Dedifferentiated amniotic fluid mesenchymal stem cell (primary cell): ENCODE results near the gene PLP2.
"Not testable (repeated sequence)": the region's sequence is repeated elsewhere in the genome, so short reads cannot be mapped to it uniquely, and the experiment has no call there.

ENCODE experiments used
- DNase-seq: peaks from one replicate; pipeline ENCODE4 v3.0.0-alpha.2; 2016; ENCODE audit errors: extremely low spot score

The PLP2 gene

GRCh38 chrX:49163555-49164419 lies 7.9 kb upstream of the PLP2 start:
- DNase-seq, result peak; percentile 51

GRCh38 chrX:49164589-49165360 lies 6.9 kb upstream of the PLP2 start:
- DNase-seq, result no peak

- no peak for DNase-seq
These were observed 5.5 kb upstream of the PLP2 start for GRCh38 chrX:49165901-49166881.

GRCh38 chrX:49166914-49167739 lies 4.6 kb upstream of the PLP2 start:
- DNase-seq, result no peak

GRCh38 chrX:49167740-49168108 lies 4.0 kb upstream of the PLP2 start:
- no peak for DNase-seq

GRCh38 chrX:49172280-49172780 lies 632 bp downstream of the PLP2 start:
- DNase-seq, result no peak

- DNase-seq, result not testable (repeated sequence)
These were observed 1.8 kb downstream of the PLP2 start for GRCh38 chrX:49173544-49173943.

GRCh38 chrX:49174723-49175122 lies 3.0 kb downstream of the PLP2 start:
- DNase-seq, result no peak

- no peak for DNase-seq
These were observed 4.0 kb downstream of the PLP2 start for GRCh38 chrX:49175435-49176274.

GRCh38 chrX:49176421-49177326 lies 5.0 kb downstream of the PLP2 start:
- no peak for DNase-seq

GRCh38 chrX:49177338-49177833 lies 5.7 kb downstream of the PLP2 start:
- DNase-seq, result no peak

GRCh38 chrX:49177873-49178480 lies 6.3 kb downstream of the PLP2 start:
- no peak for DNase-seq

GRCh38 chrX:49178537-49178936 lies 6.8 kb downstream of the PLP2 start:
- DNase-seq, result no peak

- no peak for DNase-seq
These were observed 7.7 kb downstream of the PLP2 start for GRCh38 chrX:49179358-49179757.

GRCh38 chrX:49183701-49184281 lies 12.1 kb downstream of the PLP2 start:
- no peak for DNase-seq

- DNase-seq, result peak; percentile 85
These were observed 12.9 kb downstream of the PLP2 start for GRCh38 chrX:49184294-49185281.
